Fibroblast of peridontal ligament (primary cell): ENCODE measurements around the gene BRSK2.
"Not testable (repeated sequence)": the region's sequence is repeated elsewhere in the genome, so short reads cannot be mapped to it uniquely, and the experiment has no call there.

ENCODE experiments used
- DNase-seq: peaks from one replicate; pipeline ENCODE4 v3.0.0-alpha.2; 2010; ENCODE audit errors: extremely low read depth

The BRSK2 gene

DNA sequence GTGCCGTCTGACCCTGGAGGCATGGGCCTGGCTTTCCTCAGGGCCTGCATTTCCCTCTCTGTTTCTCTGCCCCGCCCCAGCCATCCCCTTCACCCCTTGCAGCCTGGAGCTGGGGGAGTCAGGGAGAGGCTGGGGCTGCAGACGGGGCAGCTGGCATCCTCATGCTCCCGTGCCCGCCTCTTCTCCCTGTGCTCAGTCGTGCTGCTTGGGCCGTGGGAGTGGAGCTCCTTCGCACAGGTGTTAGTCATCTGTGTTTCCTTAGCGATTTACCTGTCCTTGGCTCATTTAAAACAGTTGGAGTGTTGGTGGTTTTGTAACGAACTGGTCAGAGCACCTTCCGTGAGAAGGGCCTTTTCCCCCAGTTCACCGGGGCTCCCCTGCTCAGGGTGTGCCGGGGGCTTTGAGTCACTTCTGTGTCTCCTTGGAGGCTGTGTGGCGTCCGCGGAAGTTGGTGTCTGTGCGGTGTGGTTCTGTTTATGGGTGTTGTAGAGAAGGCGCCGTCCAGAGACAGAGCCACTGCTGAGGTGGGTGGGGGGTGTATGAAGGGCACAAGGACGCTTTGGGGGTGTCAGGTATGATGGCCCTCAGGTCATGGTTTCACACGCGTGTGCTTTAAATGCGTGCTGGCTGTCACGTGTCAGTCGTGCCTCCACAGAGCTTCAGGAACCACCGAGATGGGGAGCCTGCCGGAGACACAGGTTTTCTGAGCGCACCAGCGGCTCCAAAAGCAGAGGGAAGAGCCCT, 19.5 kb downstream of the BRSK2 start:
- DNase-seq = no peak

GRCh38 chr11:1409852-1410125, 20.1 kb downstream of the BRSK2 start:
- not testable (repeated sequence) for DNase-seq

DNA sequence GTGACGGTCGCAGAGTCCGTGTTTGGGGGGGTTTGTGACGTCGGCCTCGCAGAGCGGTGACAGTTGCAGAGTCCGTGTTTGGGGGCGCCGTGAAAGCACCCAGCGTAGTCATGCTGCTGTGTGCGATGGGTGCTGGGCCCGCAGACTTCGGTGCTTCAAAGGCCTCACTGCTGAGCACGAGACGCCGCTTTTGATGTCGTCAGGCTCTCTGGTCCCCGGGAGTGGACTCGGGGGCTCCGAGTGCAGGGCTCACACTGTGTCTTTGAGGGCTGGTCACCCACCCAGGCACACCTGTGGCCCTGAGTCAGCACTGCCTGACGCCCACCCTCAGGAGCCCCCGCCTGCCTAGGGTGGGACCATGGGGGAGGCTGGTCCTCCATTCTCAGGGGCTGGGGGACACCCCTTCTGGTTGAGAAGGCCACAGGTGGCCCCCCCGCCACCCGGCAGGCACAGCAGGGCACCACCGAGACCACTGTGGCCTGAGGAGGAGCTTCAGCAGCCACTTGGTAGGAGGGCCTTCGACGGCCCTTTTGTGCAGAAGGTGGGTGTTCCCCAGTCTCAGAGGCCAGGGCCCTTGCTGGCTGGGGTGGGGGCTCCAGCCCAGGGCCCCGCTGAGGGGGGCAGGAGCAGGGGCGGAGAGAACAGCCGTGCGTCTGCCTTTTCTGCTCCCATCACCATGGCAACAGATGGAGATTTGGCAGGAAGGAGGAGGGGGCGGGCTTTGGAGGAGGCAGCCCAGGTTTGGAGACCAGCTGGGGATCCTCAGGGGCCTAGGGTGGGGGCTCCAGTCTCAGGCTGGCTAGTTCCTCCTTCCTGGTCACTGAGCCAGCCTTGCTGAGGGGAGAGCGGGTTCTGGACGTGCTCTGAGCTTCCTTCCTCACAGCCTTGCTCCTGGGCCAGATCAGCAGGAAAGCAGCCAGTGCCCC, 20.9 kb downstream of the BRSK2 start:
- DNase-seq = no peak

DNA sequence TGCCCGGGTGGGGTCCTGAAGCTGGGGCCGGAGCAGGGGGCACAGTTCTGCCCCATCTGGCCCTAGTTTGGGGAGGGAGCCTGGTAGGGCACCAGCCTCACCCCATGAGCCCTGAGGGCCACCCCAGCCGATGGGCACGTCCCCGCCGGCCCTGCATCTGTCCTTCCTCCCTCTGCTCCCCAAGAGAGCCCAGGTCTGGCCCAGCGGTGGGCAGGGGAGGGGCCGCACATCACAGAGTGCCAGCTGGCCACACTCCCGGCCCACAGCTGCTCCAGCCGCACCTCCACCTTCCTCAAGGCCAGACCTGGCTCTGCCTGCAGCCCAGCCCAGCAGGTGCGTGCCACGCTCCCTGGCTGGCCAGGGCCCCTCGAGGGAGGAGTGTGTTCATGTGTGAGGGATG, 21.6 kb downstream of the BRSK2 start:
- DNase-seq = no peak

DNA sequence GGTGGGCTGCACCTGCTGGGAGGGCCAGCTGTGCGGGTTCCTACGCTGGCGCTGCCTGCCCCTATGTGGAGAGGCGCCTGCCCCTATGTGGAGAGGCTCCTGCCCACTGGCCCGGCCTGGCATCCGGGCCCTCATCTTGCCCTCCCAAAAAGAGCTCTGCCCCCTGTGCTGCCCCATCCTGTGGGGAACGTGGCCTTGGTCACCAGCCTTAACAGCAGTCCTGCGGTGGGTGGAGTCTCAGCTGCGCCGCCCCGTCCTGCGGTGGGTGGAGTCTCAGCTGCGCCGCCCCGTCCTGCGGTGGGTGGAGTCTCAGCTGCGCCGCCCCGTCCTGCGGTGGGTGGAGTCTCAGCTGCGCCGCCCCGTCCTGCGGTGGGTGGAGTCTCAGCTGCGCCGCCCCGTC, 22.0 kb downstream of the BRSK2 start:
- DNase-seq = not testable (repeated sequence)

DNA sequence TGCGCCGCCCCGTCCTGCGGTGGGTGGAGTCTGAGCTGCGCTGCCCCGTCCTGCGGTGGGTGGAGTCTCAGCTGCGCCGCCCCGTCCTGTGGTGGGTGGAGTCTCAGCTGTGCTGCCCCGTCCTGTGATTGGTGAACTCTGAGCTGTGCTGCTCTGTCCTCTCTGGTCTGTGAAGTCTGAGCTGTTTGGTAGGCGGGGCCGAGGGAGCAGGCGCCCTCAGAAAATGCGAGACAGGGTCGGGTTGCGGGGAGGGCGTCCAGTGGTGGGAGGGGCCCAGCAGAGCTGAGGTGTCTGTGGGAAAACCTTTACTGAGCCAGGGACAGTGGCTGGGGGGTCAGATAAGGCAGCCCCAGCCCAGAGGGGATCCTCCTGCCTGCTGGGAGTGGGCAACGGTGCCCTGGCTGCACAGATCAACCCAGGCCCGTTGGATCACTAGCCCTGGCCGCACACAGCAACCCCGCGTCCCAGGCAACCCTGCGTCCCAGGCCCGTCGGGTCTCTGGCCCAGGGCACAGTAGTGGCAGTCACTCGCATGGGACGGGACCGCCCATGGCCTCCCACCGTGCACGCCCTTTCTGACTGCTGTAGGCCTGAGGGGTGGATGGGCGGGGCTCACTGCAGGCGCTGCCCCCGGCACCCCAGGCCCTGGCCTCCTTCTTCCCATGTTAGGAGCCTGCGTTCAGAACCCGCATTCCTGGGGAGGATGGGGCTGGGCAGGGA, 22.8 kb downstream of the BRSK2 start:
- no peak for DNase-seq

- DNase-seq = no peak
These were observed 24.9 kb downstream of the BRSK2 start for GRCh38 chr11:1414650-1415049.

DNA sequence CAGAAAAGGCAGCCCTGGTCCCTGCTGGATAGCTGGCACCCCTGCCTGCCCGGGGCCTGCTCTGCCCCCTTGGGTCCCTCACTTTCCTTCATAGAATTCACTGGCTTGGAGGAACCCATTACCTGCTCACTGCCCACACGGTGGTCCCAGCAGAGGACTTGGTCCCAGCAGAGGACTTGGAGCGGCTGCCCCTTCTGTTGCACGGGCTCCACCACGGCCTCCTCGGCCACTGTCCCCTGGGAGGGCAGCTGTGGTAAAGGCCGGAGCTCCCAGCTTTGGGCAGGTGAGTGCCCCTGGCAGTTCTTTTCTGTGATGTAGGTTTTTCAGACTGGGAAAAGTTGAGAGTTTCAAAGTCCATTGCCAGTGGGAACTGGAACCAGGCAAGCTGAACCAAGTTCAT, 25.9 kb downstream of the BRSK2 start:
- DNase-seq = no peak

DNA sequence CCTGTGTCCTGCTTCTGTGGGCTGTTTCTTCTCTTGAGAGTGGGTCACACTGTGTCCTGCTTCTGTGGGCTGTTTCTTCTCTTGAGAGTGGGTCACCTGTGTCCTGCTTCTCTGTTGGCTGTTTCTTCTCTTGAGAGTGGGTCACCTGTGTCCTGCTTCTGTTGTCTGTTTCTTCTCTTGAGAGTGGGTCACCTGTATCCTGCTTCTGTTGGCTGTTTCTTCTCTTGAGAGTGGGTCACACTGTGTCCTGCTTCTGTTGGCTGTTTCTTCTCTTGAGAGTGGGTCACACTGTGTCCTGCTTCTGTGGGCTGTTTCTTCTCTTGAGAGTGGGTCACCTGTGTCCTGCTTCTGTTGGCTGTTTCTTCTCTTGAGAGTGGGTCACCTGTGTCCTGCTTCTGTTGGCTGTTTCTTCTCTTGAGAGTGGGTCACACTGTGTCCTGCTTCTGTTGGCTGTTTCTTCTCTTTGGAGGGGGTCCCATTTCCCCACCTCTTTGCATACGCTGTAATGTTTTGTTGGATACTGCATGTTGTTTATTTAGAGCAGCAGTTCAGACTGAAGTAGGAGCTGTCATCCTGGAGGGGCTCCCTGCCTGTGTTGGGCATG, 28.6 kb downstream of the BRSK2 start:
- peak; percentile 17 for DNase-seq

DNA sequence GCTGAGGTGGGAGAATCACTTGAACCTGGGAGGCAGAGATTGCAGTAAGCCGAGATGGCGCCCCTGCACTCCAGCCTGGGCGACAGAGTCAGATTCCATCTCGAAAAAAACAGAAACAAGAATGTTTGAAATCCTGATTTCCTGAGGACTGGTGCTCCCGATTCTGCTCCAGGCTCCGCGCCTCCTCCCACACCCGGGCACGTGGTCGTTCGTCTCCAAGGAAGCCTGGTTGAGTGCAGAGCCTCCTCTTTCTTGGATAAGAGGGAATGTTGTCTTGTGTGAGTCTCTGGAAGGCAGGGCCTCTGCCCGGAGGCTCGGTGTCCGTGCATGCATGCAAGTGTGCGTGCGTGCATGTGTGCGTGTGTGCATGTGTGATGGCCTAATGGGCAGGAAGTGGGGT, 30.1 kb downstream of the BRSK2 start:
- DNase-seq = no peak

DNA sequence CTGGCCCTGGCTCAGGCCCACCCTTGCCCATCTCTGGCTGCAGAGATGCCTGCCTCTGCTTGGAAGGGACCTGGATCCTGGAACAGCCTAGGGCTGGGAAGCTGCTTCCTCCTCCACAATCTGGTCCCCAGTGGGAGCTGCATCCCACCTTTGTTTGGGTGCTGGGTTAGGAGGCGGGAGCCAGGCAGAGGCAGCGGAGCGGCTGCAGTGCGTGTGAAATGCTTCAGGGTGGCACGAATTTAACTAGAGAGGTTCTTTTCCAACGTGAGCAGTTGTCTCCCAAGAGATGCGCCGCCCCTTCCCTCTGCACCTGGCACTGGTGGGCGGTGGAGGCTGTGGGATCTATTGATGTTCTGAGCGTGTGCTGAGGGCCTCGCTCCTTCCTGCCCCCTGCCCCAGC, 31.6 kb downstream of the BRSK2 start:
- DNase-seq = no peak

DNA sequence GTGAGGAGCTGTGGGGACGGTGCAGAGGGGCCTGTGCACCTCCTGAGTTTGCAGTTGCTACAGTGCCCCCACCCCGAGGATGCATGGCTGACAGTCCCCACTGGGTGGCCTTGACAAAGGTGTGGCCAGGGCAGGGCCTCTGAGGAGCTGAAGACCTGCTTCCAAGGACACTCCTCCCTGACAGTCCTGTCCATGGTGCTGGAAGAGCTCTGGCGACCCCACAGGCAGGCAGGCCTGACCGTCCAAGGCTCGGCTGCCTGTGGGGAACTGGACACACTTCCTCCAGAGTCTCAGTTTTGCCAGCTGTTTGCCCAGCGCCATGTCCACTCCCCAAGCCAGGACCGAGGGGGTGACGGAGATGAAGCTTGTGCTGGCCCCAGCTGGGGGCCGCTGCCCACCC, 32.7 kb downstream of the BRSK2 start:
- no peak for DNase-seq

DNA sequence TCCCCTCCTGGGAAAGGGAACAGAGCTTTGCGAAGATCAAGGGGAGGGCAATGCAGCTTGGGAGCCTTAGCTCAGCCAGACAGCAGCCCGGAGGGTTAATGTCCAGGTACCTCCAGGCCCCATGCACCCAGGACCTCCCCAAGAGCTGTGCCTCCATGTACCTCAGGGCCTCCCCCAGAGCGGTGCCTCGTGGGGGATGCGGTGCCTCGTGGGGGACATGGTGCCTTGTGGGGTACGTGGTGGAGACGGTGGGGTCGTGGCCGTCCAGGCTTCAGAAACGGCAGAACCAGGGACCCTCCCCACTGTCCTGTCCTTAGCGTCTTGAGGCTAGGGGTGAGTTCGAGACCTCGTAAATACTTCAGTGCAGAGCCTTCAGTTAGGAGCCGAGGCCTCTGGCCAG, 33.2 kb downstream of the BRSK2 start:
- no peak for DNase-seq

DNA sequence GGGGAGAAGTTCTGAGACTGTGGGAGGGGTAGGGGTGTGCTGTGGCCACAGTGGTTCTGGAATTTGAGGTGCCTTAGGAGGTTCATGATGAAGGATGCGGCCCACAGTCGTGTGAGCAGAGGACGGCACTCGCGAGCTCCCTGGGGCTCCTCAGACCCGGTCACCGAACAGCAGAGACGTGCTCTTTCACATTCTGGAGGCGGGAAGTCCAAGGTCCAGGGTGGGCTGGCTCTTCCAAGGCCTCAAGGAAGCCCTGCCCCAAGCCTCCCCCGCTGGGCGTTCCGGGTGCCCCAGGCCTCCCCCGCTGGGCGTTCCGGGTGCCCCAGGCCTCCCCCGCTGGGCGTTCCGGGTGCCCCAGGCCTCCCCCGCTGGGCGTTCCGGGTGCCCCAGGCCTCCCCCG, 33.7 kb downstream of the BRSK2 start:
- DNase-seq = not testable (repeated sequence)

DNA sequence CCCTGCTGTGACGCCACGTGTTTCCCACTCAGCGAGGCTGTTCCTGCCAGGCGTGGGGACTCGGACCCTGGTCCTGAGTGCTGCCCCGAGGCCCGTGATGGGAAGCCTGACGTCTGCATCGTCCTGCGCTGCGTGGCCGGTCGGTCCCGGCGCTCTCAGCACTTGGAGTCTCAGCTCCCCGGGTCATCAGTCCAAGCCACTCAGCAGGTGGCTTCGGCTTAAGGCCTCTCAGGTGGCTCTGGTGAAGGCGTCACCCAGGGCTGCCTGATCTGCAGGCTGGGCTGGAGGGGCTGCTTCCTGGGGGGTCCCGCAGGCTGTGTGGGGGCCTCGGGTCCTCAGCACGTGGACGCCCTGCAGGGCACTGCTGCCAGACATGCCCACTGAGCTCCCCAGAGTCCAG, 35.3 kb downstream of the BRSK2 start:
- DNase-seq = no peak

DNA sequence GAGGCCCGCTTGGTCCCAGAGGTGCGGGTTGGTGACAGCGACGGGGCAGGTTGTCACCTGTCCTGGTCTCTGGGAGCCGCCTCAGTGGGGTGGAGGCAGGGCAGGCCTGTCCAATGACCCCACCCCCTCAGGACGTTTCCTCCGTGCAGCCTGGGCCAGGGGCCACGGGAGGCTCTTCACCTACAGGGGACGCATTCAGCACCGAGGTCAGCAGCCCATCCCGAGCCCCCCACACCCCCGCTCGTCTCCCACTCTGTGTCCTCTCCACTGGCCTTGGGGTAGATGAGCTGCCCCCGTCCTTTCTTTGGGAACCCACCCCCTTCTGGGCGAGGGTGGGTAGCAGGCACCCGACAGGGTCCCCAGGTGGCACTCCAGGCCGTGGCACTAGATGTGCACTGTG, 35.7 kb downstream of the BRSK2 start:
- DNase-seq = no peak

GRCh38 chr11:1428762-1429316, 39.1 kb downstream of the BRSK2 start:
- DNase-seq = no peak

GRCh38 chr11:1433568-1433967, 43.8 kb downstream of the BRSK2 start:
- no peak for DNase-seq

DNA sequence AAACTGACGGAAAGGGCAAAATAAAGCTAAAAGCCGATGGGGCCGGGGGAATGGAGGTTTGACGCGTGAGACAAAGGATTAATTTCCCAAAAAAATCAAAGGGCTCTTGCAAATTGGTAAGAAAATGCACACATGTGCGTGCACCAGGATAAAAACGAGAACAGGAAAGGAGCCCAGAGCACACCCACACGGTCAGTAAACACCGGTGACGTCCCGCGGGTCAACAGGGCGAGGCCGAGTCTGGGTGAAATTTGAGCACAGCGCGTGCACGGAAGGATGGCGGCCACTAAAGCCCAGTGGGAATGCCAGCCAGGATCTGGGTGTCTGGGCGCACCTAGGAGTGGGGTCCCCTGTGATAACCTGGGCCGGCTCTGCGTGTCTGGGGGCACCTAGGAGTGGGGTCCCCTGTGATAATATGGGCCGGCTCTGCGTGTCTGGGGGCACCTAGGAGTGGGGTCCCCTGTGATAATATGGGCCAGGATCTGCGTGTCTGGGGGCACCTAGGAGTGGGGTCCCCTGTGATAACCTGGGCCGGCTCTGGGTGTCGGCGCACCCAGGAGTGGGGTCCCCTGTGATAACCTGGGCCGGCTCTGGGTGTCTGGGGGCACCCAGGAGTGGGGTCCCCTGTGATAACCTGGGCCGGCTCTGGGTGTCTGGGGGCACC, 44.4 kb downstream of the BRSK2 start:
- DNase-seq = no peak

GRCh38 chr11:1435479-1435819, 45.7 kb downstream of the BRSK2 start:
- not testable (repeated sequence) for DNase-seq

DNA sequence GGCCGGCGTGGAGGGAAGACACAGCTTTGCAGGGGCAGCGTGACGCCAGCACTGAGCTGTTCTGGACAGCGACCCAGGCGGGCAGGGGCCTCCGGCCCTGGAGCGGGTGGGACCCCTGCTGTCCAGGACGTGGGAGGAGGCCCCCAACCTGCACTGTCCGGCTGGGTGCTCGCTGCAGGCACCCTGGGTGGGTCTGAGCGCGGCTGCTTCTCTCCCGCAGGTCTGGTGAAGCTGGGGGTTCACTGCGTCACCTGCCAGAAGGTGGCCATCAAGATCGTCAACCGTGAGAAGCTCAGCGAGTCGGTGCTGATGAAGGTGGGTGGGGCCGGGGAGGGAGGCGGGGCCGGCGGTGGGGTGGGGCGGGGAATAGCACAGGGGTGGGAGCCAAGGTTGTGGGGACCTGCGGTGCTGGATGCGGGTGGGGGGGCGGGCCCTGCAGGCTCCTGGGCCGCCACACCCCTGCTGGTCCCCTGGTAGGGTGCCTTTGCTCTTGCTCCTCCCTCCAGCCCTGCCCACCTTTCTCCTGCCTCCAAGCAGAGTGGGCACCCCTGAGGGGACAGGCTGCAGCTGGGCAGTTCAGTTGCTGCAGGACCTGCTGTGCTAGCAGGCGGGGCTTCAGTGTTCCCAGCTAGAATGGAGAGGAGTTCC, 46.2 kb downstream of the BRSK2 start:
- no peak for DNase-seq
